ENCODE measurements around the gene BNC2. TPM values are rescaled to one million over a fixed set of nuclear protein-coding genes. Genes with fewer than 3 reads are reported as not detected.
A peak's percentile ranks its signal among the peaks of the same experiment; 100 is the strongest.

Gene BNC2
- total RNA-seq, 1 experiment from 2014 or later: 43.6 TPM

- TF ChIP-seq, protein P1, sequence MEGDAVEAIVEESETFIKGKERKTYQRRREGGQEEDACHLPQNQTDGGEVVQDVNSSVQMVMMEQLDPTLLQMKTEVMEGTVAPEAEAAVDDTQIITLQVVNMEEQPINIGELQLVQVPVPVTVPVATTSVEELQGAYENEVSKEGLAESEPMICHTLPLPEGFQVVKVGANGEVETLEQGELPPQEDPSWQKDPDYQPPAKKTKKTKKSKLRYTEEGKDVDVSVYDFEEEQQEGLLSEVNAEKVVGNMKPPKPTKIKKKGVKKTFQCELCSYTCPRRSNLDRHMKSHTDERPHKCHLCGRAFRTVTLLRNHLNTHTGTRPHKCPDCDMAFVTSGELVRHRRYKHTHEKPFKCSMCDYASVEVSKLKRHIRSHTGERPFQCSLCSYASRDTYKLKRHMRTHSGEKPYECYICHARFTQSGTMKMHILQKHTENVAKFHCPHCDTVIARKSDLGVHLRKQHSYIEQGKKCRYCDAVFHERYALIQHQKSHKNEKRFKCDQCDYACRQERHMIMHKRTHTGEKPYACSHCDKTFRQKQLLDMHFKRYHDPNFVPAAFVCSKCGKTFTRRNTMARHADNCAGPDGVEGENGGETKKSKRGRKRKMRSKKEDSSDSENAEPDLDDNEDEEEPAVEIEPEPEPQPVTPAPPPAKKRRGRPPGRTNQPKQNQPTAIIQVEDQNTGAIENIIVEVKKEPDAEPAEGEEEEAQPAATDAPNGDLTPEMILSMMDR (conservative IDR thresholded peaks at IDR 0.05): no peak
- no peaks in the 10 kb centered on the region for H3K36me3 Mint-ChIP-seq (ENCODE audit: insufficient read depth in 1 of 3, low read depth in 3 of 3)
- Histone ChIP-seq H3K4me1 (ENCODE audit: insufficient read depth, low read length) (peaks cover 12% of the 10 kb centered on the region; the same call in 1 of the 2 replicates), H3K27me3 (ENCODE audit: insufficient read depth, low read length) (no peaks in the 10 kb centered on the region), H3K4ac (ENCODE audit: low read depth, low read length) (no peak overlapping the region), H4K5ac (ENCODE audit: insufficient read length, low read depth, low read length) (no peak overlapping the region), H3K18ac (ENCODE audit: insufficient read length, low read depth, low read length) (no peak overlapping the region), H3K79me2 (ENCODE audit: insufficient read depth, low read length) (peaks cover 6% of the 10 kb centered on the region; the same call in 1 of the 2 replicates), H3K9me3 (ENCODE audit: control insufficient read depth, low read depth, low read length) (no peaks in the 10 kb centered on the region), H2BK20ac (ENCODE audit: low read depth, low read length, poor library complexity, severe bottlenecking) (no peak overlapping the region), H3K79me1 (ENCODE audit: insufficient read depth, low read depth, low read length, poor library complexity, severe bottlenecking) (no peaks in the 10 kb centered on the region), H3K4me2 (ENCODE audit: insufficient read depth, insufficient read length, low read length) (peak overlapping the region; percentile 56), H4K20me1 (ENCODE audit: control insufficient read depth, insufficient read depth, insufficient read length) (no peaks in the 10 kb centered on the region), H4K91ac (ENCODE audit: insufficient read length, low read depth, low read length) (no peak overlapping the region), H3K23ac (ENCODE audit: insufficient read length, low read depth, low read length) (no peak overlapping the region), H2AK5ac (ENCODE audit: insufficient read length, low read length) (no peak overlapping the region), H2BK15ac (ENCODE audit: low read depth, low read length) (no peak overlapping the region), H3T11ph (ENCODE audit: low read length) (no peak overlapping the region), H3K23me2 (ENCODE audit: insufficient read length, low read depth, low read length, poor library complexity, severe bottlenecking) (peaks cover 14% of the 10 kb centered on the region), H2BK5ac (ENCODE audit: insufficient read length, low read length) (no peak overlapping the region), H3K27ac (ENCODE audit: insufficient read length, low read depth, low read length) (no peak overlapping the region), H4K8ac (replicated peaks; ENCODE audit: insufficient read length, low read depth, low read length) (no peak overlapping the region), H2BK12ac (ENCODE audit: insufficient read length, low read depth, low read length) (no peak overlapping the region), H3K14ac (ENCODE audit: insufficient read depth, low read length) (peak overlapping the region; percentile 31; the same call in 1 of the 2 replicates), H3K9ac (ENCODE audit: extremely low read depth, insufficient read length, low read length) (peak overlapping the region; percentile 83), H3K56ac (ENCODE audit: insufficient read length, low read depth, low read length) (no peak overlapping the region), H2BK120ac (ENCODE audit: low read depth, low read length, poor library complexity, severe bottlenecking) (no peak overlapping the region), H2AFZ (ENCODE audit: low read length) (no peak overlapping the region)
- WGBS (ENCODE audit: extremely low coverage, insufficient read length, low lambda C conversion rate): no CpG with 5 or more reads among the region's 7 CpGs
- peak overlapping the region; percentile 91 to 94 for H3K4me3 Mint-ChIP-seq
- H3K27ac Mint-ChIP-seq: peak overlapping the region; percentile 93 to 99 (median 96)
- no peaks in the 10 kb centered on the region for H3K9me3 Mint-ChIP-seq
- no peaks in the 10 kb centered on the region for H3K27me3 Mint-ChIP-seq (ENCODE audit: low read depth)
- DNase-seq: no peak
- H3K4me1 Mint-ChIP-seq: peaks cover 65 to 66% of the 10 kb centered on the region in 2 experiments
Measured at GRCh38 chr9:16727452-16728136, 142.9 kb downstream of the BNC2 start.

Measured in H9 (cell line).